HG02840 (cell line): ENCODE measurements around the gene EIF4G1.

Experiments
- ATAC-seq: cut with Tn5 transposase; IDR thresholded peaks from one replicate; pipeline ENCODE4 v1.9.1; 2021; ENCODE audit warnings: mild to moderate bottlenecking, moderate library complexity, moderate number of reproducible peaks; ENCODE audit not compliant: unreplicated experiment, low FRiP score

EIF4G1 gene

DNA sequence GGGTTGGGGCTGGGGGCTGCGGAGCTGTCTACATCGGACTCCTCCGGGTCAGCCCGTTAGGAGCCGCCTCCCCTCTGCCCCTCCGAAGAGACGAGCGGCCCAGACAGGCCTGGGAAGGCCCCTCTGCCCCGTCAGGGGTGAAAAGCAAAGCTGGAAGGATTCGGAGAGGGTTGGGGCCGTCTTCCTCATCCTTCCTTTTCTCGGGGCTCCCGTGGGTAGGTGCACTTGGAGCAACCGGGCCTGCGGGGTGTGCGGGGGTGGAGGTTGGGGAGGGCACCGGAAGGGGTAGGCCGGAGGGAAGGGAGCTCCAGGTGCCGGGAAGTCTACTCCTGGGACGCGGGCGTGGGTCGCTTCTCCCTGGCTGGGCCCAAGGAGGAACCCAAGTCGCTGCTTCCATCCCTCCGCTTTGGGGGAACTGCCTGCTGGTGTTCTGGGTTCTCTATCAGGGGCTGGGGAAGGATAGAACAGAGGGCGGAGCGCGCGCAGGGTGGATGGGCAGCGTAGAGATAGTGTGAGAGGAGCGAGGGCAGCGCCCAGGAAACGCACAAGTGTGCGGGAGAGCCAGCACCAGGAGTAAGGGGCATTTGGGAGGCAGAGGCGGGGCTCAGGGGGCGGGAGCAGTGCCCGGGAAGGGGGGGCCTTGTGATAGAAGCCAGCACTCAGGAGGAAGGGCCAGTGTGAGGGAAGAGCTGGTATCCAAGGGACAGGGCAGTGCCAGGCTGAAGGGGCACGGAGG, 47.7 kb downstream of the EIF4G1 start:
- ATAC-seq: no peak

DNA sequence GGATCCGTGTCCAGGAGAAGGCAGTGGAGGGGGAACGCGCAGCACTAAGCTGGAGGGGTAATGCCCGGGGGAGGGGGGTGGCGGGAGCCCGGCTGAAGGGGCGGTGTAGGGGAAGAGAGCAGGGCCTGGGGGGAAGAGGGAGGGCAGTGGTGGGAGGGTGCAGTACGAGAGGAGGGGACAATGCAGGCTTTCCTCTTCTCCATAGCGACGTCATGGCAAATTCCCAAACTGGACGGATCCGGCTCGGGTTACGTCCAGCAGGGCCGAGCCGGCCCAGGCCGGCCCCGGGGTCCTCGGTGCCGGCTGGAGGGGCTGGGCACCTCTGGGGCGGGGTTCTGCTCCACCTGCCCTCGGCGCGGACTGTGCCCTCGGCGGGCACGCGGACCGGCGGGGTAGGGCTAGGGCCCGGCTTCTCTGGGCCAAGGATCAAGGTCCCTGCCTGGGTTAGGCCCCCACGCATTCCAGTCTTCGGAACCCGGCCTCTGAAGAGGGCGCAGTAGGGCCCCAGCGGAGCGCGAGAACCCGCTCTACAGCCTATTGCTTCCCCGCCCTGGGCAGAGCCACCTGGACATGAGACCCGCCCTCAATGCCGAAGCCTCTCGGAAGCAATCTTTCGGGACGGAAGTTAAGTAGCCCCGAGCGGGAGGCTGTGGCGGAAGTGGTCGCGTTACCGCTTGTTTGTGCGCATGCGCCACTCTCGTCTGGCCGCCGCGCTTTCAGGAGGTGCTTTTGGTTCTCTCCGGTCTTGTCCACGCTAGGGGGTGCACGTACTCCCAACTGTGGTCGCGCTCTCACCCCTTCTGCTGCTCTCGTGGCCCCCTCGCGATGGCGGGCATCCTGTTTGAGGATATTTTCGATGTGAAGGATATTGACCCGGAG, 48.5 kb downstream of the EIF4G1 start:
- ATAC-seq: peak; percentile 78

GRCh38 chr3:184366619-184367289, 52.3 kb downstream of the EIF4G1 start:
- ATAC-seq: no peak

DNA sequence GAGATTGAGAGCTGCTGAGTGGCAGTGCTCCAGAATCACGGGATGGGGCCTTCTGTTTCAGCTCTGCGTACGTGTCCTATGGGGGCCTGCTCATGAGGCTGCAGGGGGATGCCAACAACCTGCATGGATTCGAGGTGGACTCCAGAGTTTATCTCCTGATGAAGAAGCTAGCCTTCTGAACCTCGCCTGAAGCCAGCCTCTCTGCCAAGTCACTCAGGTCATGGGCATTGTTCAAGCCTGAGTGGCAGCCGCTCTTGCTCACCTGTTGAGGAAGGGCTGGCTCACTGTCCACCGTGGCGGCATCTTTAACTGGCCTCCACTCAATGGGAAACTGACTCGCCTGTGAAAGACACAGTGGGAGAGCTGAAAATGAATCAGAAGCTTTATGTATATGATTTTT, 53.7 kb downstream of the EIF4G1 start:
- ATAC-seq: no peak

DNA sequence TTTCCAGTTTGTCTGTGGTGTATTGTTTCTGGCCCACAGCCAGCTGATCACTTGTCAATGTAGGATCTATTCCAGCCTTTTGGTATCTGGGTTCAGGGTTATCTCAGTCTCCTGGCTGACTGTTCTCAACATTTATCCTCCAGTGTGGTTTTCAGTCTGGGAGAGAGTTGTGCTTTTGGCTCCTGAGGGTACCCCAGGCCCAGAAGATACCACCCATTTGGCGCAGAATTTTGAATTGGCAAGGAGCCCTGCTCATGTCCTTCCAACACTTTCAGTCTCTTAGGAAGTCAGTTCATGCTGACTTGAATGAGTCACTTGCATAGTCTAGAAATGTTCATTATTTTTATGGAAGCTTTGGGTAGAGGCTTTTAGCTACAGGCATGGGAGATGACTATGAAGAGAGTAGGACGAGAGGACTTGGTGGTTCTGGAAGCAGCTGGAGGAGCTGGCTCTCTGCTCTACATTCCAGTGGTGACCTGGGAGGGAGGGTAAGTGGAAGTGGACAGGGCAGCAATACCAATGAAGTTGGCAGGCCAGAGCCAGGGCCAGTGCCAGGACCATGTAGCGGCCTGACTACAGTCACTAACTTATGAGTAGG, 54.3 kb downstream of the EIF4G1 start:
- ATAC-seq: no peak

DNA sequence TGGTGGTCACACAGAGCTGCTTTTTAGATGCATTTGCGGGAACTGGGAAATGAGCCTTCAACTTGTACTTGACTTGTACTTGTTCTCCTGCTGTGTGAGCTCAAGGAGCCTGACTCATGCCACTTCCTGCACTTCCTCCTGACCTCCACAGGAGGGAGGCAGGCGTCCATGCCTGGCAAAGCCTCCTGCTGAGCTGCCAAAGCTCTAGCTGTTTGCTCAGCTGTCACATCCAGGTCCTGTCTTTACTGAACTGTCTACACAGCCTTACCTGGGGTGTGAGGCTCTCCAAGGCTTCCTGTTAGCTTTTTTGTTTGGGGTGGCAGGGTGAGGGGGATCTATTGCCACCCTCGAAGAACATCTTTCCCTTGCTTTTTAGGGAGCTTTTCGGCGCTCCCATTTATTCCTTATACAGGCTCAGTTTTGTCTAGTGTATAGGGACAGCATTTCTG, 57.2 kb downstream of the EIF4G1 start:
- no peak for ATAC-seq

DNA sequence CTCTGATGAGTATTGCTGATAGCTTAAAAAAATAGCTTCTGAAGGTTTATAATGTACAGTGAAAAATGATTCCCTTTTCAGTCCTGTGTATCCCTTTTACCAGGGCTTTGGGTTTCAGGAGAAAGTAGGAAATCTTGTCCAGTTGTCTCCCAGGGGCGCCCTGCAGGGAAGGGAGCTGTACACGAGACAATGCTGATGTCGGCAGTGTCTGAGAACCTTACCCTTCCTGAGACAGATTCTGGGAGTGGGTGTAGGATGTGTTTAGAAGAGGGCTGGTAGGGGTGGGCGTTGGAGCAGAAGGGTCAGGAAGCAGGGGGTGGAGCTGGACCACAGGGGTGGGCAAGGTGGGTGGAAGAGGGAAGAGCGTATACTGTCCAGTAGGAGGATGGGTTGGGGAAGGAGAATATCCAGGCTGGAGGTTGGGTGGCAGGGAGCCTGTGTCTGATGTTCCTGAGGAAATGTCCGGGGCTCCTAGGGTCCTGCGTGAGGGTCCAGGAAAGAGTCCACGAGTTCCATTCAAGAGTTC, 58.0 kb downstream of the EIF4G1 start:
- no peak for ATAC-seq

- ATAC-seq: no peak
Measured at GRCh38 chr3:184372911-184373310, 58.5 kb downstream of the EIF4G1 start.

GRCh38 chr3:184373422-184373821, 59.0 kb downstream of the EIF4G1 start:
- no peak for ATAC-seq

DNA sequence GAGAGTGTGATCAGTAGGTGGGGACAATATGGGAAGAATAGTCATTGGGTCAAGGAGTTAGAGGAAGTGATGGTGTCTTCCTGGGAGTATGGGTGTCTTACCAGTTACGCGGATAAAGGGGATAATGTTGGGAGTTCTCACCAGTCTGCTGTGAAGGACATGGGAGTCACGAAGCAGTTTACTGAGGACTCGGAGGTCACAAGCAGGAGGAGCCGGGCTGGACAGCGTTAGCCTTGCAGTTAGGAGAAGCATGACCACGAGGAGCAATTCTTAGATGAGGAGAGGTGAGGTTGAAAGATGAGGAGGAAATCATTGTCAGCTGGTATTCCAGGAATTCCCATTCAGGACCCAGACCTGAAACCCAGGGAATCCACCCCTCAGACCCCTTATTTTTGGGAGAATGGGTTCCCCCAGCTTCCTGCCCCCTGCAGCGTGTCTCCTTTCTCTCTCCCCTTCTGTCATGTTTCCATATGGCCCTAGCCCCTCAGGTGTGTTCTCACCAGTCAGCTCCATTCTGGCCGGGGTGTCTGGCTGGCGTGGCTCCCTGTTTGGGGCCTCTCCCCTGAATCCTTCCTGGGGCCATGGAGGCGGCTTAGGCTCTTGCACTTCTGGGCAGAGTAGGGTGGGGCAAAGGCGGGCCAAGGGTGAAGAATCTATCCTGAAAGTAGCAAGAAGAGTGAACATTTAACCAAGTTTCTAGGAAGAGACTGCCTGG, 61.5 kb downstream of the EIF4G1 start:
- no peak for ATAC-seq

- ATAC-seq: no peak
Measured at GRCh38 chr3:184377374-184377773, 63.0 kb downstream of the EIF4G1 start.

GRCh38 chr3:184377882-184378445, 63.6 kb downstream of the EIF4G1 start, which contains the start of gene THPO:
TSS of gene THPO (minus strand) at chr3:184378207. CDS start at chr3:184376259, 1,948 bp downstream.
- ATAC-seq: no peak

- ATAC-seq: no peak
Measured at GRCh38 chr3:184378651-184379357, 64.4 kb downstream of the EIF4G1 start.

DNA sequence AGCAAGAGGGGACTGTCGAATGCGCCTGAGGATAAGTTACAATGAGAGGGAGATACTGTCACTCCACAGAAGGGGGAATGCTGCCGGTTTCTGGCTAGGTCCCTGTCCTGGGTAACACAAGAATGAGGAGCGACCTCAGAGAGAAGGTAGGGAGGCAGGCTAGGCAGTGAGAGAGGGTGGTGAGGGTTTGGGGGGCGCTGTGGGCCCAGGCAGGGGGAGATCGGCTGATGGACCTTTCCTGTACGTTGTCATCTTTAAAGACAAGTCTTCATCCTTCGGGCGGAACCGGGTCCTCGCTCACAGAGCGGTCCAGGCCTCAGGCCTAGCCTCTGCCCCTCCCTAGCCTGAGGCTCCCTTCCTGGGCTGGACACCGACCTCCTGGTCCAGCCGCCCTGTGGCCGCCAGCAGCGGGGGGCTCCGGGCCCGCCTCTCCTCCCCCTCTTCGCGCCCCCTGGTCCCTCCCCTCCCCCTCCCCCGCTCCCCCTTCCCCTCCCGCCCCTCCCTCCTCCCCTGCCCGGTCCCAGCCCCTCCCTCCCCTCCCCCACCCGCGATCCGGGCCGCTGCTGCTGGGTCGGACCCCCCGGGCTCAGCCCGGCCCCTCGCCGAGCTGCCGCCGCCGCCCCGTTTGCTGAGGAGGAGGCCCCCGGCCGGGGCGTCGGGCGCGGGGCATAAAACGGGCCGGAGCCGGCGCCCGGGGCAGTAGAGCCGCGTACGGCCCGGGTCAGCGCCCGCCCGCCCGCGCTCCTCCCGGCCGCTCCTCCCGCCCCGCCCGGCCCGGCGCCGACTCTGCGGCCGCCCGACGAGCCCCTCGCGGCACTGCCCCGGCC, 65.2 kb downstream of the EIF4G1 start, which contains the start of gene CHRD:
CHRD (plus strand) TSS at position 697 of the 827 bp plus-strand sequence. CDS start 265 bp downstream, outside the sequence.
- ATAC-seq: no peak

GRCh38 chr3:184380185-184380626, 65.8 kb downstream of the EIF4G1 start:
- ATAC-seq: no peak

GRCh38 chr3:184380627-184381260, 66.3 kb downstream of the EIF4G1 start:
- no peak for ATAC-seq
